ENCODE results near the gene FOXD4L1. TPM values are rescaled to one million over a fixed set of nuclear protein-coding genes. Genes with fewer than 3 reads are reported as not detected.
"Not testable (repeated sequence)": the region's sequence is repeated elsewhere in the genome, so short reads cannot be mapped to it uniquely, and the experiment has no call there.

FOXD4L1 gene
- total RNA-seq: 0.44 TPM in 1 of 3 replicates, not detected in the others
- long read RNA-seq: 0 reads

- H3K4me1 Mint-ChIP-seq (ENCODE audit: low read depth); H3K36me3 Mint-ChIP-seq (ENCODE audit: low read depth); H3K9me3 Mint-ChIP-seq (ENCODE audit: low read depth); DNase-seq (ENCODE audit: low spot score); H3K27ac Mint-ChIP-seq (ENCODE audit: unreplicated experiment); H3K4me3 Mint-ChIP-seq (ENCODE audit: unreplicated experiment): not testable (repeated sequence)
- peaks cover 13% of the 10 kb centered on the region for H3K27me3 Mint-ChIP-seq (ENCODE audit: low read depth)
These were observed at the start of gene FOXD4L1 for GRCh38 chr2:113498365-113498764. TSS of gene FOXD4L1 (plus strand) at chr2:113498665. CDS start at chr2:113499257, 592 bp downstream.

GRCh38 chr2:113465770-113466169 is 32.7 kb upstream of the FOXD4L1 start:
- not testable (repeated sequence) for H3K27me3 Mint-ChIP-seq (ENCODE audit: low read depth); DNase-seq (ENCODE audit: low spot score); H3K4me1 Mint-ChIP-seq (ENCODE audit: low read depth); H3K27ac Mint-ChIP-seq (ENCODE audit: unreplicated experiment); H3K4me3 Mint-ChIP-seq (ENCODE audit: unreplicated experiment); H3K9me3 Mint-ChIP-seq (ENCODE audit: low read depth); H3K36me3 Mint-ChIP-seq (ENCODE audit: low read depth)

GRCh38 chr2:113476688-113477368 is 21.6 kb upstream of the FOXD4L1 start:
- not testable (repeated sequence) for DNase-seq (ENCODE audit: low spot score); H3K36me3 Mint-ChIP-seq (ENCODE audit: low read depth); H3K4me1 Mint-ChIP-seq (ENCODE audit: low read depth); H3K27me3 Mint-ChIP-seq (ENCODE audit: low read depth); H3K9me3 Mint-ChIP-seq (ENCODE audit: low read depth); H3K27ac Mint-ChIP-seq (ENCODE audit: unreplicated experiment); H3K4me3 Mint-ChIP-seq (ENCODE audit: unreplicated experiment)

- not testable (repeated sequence) for H3K9me3 Mint-ChIP-seq (ENCODE audit: low read depth); H3K4me3 Mint-ChIP-seq (ENCODE audit: unreplicated experiment); H3K27me3 Mint-ChIP-seq (ENCODE audit: low read depth); H3K4me1 Mint-ChIP-seq (ENCODE audit: low read depth); H3K27ac Mint-ChIP-seq (ENCODE audit: unreplicated experiment); DNase-seq (ENCODE audit: low spot score); H3K36me3 Mint-ChIP-seq (ENCODE audit: low read depth)
These were observed 1.9 kb upstream of the FOXD4L1 start for GRCh38 chr2:113496527-113496926.

GRCh38 chr2:113499019-113499885 is 787 bp downstream of the FOXD4L1 start:
- not testable (repeated sequence) for H3K4me1 Mint-ChIP-seq (ENCODE audit: low read depth); H3K9me3 Mint-ChIP-seq (ENCODE audit: low read depth); H3K36me3 Mint-ChIP-seq (ENCODE audit: low read depth); DNase-seq (ENCODE audit: low spot score); H3K27ac Mint-ChIP-seq (ENCODE audit: unreplicated experiment); H3K4me3 Mint-ChIP-seq (ENCODE audit: unreplicated experiment)
- peaks cover 13% of the 10 kb centered on the region for H3K27me3 Mint-ChIP-seq (ENCODE audit: low read depth)

GRCh38 chr2:113499886-113500722 is 1.6 kb downstream of the FOXD4L1 start:
- not testable (repeated sequence) for H3K4me3 Mint-ChIP-seq (ENCODE audit: unreplicated experiment); H3K4me1 Mint-ChIP-seq (ENCODE audit: low read depth); H3K9me3 Mint-ChIP-seq (ENCODE audit: low read depth); DNase-seq (ENCODE audit: low spot score); H3K27ac Mint-ChIP-seq (ENCODE audit: unreplicated experiment); H3K36me3 Mint-ChIP-seq (ENCODE audit: low read depth)
- peaks cover 13% of the 10 kb centered on the region for H3K27me3 Mint-ChIP-seq (ENCODE audit: low read depth)

GRCh38 chr2:113500723-113501038 is 2.2 kb downstream of the FOXD4L1 start:
- H3K9me3 Mint-ChIP-seq (ENCODE audit: low read depth); H3K36me3 Mint-ChIP-seq (ENCODE audit: low read depth): not testable (repeated sequence)

GRCh38 chr2:113502216-113503093 is 4.0 kb downstream of the FOXD4L1 start:
- peak overlapping the region; percentile 59 for H3K4me3 Mint-ChIP-seq (ENCODE audit: unreplicated experiment)
- DNase-seq (ENCODE audit: low spot score); H3K27ac Mint-ChIP-seq (ENCODE audit: unreplicated experiment); H3K9me3 Mint-ChIP-seq (ENCODE audit: low read depth); H3K4me1 Mint-ChIP-seq (ENCODE audit: low read depth); H3K36me3 Mint-ChIP-seq (ENCODE audit: low read depth): not testable (repeated sequence)
- H3K27me3 Mint-ChIP-seq (ENCODE audit: low read depth): peaks cover 16% of the 10 kb centered on the region

More at GRCh38 chr2:113500723-113501038, 2.2 kb downstream of the FOXD4L1 start:
- DNase-seq (ENCODE audit: low spot score); H3K27ac Mint-ChIP-seq (ENCODE audit: unreplicated experiment); H3K4me3 Mint-ChIP-seq (ENCODE audit: unreplicated experiment); H3K4me1 Mint-ChIP-seq (ENCODE audit: low read depth): not testable (repeated sequence)
- peaks cover 13% of the 10 kb centered on the region for H3K27me3 Mint-ChIP-seq (ENCODE audit: low read depth)

GRCh38 chr2:113503094-113504042 is 4.9 kb downstream of the FOXD4L1 start:
- DNase-seq (ENCODE audit: low spot score); H3K4me1 Mint-ChIP-seq (ENCODE audit: low read depth); H3K27ac Mint-ChIP-seq (ENCODE audit: unreplicated experiment); H3K9me3 Mint-ChIP-seq (ENCODE audit: low read depth); H3K36me3 Mint-ChIP-seq (ENCODE audit: low read depth): not testable (repeated sequence)
- Mint-ChIP-seq H3K4me3 (ENCODE audit: unreplicated experiment) (peak overlapping the region; percentile 59), H3K27me3 (ENCODE audit: low read depth) (peaks cover 16% of the 10 kb centered on the region)

GRCh38 chr2:113504081-113504480 is 5.6 kb downstream of the FOXD4L1 start:
- H3K27me3 Mint-ChIP-seq (ENCODE audit: low read depth): peaks cover 15% of the 10 kb centered on the region
- not testable (repeated sequence) for H3K4me3 Mint-ChIP-seq (ENCODE audit: unreplicated experiment); H3K4me1 Mint-ChIP-seq (ENCODE audit: low read depth); DNase-seq (ENCODE audit: low spot score); H3K36me3 Mint-ChIP-seq (ENCODE audit: low read depth); H3K9me3 Mint-ChIP-seq (ENCODE audit: low read depth); H3K27ac Mint-ChIP-seq (ENCODE audit: unreplicated experiment)
